Stimulated activated CD4-positive, alpha-beta T cell treated with anti-CD3 and anti-CD28 coated beads, Interleukin-12 subunit alpha, Interleukin-12 subunit beta, amount 100 ng/mL, for 48 hours (primary cell): ENCODE data around the gene VPS26B.
"Not testable (repeated sequence)": the region's sequence is repeated elsewhere in the genome, so short reads cannot be mapped to it uniquely, and the experiment has no call there.

Experiments
- DNase-seq, 3 donors: peaks; one replicate each; pipeline ENCODE4 v3.0.0-alpha.2; 2020; ENCODE audit warnings: low read depth in 2 of 3, low spot score in 1 of 3

The VPS26B gene

GRCh38 chr11:134223836-134224709 is at the start of gene VPS26B, which contains the start of gene NCAPD3:
TSS of gene VPS26B (plus strand) at chr11:134224671. CDS start at chr11:134225123, 452 bp downstream.
TSS of gene NCAPD3 (minus strand) at chr11:134223967. CDS start at chr11:134223926, 41 bp downstream.
- peak; percentile 93 to 96 (median 95) for DNase-seq

GRCh38 chr11:134176284-134176683 is 48.2 kb upstream of the VPS26B start:
- no peak for DNase-seq

DNA sequence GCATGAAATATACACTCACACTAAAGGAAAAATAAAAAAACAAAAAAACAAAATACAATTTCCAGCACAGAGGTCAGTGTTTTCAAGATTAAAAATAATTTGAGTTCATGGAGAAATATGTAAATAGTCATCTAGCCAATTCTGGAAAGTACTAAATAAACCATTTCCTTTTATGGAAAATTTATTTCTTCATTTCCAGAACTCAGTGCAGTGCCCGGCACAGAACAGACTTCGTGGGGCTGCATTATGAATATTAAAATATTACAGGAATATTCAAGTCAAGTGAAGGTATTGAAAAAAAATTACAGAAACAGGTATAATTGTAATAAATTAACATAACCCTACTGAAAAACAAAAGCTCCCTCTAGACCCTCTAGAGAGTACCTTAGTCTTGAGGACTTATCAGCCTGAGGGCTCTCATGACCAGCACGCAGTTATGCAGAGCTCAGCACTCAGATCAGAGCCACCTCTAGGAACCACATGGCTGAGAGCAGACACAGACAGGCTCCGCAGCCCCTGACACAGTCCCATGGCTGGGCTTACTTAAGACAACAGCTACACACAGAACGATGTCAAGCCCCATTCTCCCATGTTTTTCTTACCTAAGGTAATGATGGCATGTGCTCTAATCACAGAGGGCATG is 46.3 kb upstream of the VPS26B start:
- no peak for DNase-seq

DNA sequence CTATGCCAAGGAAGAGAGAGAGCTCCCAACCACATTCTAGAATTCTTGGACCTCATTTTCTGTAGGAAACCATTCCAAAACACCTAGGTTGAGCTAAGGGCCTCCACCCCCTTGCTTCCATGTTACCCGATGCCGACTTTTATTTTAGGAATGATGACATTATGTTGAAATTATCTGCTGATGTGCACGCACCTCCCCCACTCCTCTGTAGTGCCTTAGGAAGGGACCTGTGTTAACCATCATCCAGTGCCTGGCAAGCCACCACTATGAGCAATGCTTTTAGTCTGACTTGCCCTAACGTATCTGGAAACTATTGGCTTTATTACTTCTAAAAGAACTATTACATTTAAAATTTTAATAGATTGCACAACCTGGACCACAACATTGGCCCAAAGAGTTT is 42.8 kb upstream of the VPS26B start:
- no peak for DNase-seq

- DNase-seq: not testable (repeated sequence)
Observed at GRCh38 chr11:134188092-134188491, 36.4 kb upstream of the VPS26B start.

- DNase-seq: no peak
Observed at GRCh38 chr11:134196756-134197155, 27.7 kb upstream of the VPS26B start.

GRCh38 chr11:134199531-134199930 is 24.9 kb upstream of the VPS26B start:
- no peak for DNase-seq

DNA sequence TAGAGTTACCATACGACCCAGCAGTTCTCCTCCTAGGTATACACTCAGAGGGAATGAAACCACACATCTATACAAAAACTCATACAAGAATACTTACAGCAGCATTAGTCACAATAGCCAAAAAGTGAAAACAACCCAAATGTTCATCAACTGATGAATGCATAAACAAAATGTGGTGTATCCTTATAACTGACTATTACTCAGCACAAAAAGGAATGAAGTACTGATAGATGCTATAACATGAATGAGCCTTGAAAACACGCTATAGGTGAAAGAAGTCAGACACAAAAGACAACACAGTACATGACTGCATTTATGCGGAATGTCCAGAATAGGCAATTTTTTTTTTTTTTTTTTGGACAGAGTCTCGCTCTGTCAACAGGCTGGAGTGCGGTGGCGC is 23.8 kb upstream of the VPS26B start:
- no peak for DNase-seq

- no peak for DNase-seq
Observed at GRCh38 chr11:134202661-134203060, 21.8 kb upstream of the VPS26B start.

DNA sequence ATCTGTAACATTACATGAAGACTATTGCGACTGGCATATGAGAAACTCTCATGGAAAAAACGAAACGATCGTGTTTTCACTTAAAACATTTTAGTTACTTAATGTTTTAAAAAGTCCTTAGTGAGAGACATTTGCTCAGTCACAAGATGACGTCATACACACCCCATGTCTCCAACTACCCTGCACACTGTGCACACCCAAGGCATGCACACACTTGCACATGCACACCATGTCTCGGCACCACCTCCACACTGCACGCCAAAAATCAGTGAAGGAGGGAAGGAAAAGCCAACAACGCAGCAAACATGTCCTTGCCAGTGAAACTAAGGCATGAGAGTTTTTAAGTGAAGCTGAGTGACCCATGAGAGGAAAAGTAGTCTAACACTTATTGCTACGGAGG is 18.7 kb upstream of the VPS26B start:
- no peak for DNase-seq

DNA sequence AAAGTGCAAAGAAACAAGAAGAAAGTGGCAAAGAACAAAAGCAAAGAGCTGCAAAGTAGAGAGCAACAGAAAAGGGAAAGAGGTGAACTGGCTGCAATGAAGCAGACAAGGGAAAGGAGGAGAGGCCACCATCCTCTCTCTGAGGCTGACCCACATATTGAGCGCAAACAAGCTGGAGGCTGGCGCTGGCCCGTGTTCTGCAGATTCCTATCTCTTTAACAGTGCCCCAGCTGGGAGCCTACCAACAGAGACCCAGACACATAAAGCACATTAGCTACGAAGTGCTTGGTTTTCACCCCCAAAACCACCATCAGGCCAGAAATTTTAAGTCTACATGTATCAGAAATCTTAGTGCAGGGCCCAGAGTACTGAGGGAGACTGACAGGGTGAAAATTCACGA is 18.3 kb upstream of the VPS26B start:
- DNase-seq: no peak

DNA sequence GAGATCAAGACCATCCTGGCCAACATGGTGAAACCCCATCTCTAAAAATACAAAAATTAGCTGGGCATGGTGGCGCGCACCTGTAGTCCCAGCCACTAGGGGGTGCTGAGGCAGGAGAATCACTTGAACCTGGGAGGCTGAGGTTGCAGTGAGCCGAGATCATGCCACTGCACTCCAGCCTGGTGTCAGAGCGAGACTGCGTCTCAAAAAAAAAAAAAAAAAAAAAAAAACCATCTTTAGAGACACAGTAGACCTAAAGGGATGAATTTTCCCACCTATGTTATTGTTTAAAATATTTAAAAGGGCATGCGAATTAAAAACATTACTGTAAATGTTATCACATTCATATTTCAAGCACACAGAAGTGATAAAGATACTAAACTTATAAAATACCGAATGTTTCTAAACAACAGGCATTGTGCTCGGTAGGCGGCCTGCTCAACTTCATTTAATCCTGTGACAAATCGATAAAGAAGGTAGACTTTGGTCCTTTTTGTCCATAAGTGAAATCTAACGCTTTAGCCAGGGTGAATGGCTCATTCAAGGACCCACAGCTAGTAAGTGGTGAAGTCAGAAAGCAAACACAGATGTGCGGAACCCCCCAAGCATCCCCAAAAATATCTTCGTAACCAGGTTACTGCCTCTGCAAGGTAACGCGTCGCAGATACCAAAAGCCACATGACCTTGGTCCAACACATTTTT is 16.8 kb upstream of the VPS26B start:
- DNase-seq: peak; percentile 42 to 56 (median 50)

- no peak for DNase-seq
Observed at GRCh38 chr11:134215836-134216235, 8.6 kb upstream of the VPS26B start.

DNA sequence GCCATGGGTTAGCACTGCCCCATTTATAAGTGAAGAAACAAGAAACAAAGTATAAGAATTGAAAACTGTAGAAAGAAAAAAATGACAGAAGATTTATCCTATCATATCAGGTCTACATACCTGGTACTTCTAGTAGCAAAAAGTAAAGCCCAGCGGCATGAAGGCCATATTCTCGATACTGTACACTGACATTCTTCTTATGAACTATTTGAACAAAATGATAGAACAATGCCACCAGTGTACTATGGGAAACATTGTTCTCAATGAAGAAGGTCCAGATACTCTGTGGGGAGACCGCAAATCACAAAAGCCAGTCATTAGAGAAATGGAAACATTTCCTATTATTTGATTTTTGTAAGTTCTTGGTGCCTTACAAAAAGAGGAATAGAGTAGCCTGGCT is 7.7 kb upstream of the VPS26B start:
- no peak for DNase-seq

- no peak for DNase-seq
Observed at GRCh38 chr11:134223121-134223520, 1.4 kb upstream of the VPS26B start.

- peak; percentile 54 to 59 (median 58) for DNase-seq
Observed at GRCh38 chr11:134224710-134225664, 516 bp downstream of the VPS26B start.

DNA sequence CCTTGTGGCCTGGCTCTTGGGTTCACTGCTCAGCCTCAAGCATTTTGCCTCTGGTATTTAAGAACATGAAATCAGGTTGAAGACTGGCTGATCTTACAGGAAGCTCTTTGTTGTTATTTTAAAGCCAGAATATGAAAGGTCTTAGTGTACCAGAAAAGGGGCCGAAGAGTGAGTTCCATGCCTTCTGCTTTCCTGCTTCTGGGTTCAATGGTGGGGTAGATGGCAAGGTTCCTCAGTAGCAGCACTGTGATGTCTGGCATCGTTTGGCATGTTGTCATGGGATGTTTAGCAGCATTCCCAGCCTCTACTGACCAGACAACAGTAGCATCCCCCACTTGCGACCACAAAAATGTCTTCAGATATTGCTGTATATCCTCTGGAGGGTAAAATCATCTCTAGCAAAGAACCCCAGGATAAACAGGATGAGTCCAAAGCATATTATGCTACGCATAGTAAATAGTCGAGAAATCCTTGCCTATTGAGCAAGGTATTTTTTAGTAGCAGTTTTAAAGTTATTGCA is 2.4 kb downstream of the VPS26B start:
- no peak for DNase-seq

GRCh38 chr11:134228625-134229024 is 4.2 kb downstream of the VPS26B start:
- no peak for DNase-seq

- DNase-seq: no peak
Observed at GRCh38 chr11:134229126-134229790, 4.8 kb downstream of the VPS26B start.

- DNase-seq: no peak
Observed at GRCh38 chr11:134230339-134230738, 5.9 kb downstream of the VPS26B start.
